ENCODE results near the gene DPP10.

DNA sequence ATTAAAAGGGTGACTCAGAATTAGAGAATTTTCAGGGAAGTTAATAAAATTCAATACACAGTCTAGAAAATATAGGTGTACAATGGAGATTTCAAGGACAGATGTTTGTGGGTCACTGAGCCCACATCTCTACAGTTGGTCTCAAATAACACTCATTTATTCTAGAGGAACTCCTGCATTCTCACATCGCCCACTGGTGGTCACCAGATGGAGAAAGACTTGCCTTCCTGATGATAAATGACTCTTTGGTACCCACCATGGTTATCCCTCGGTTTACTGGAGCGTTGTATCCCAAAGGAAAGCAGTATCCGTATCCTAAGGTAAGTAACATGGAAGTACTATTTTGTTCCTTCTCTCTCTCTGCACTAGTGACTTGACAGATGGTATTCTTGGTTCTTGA lies 1297.1 kb downstream of the DPP10 start:
- TF ChIP-seq, protein P1, sequence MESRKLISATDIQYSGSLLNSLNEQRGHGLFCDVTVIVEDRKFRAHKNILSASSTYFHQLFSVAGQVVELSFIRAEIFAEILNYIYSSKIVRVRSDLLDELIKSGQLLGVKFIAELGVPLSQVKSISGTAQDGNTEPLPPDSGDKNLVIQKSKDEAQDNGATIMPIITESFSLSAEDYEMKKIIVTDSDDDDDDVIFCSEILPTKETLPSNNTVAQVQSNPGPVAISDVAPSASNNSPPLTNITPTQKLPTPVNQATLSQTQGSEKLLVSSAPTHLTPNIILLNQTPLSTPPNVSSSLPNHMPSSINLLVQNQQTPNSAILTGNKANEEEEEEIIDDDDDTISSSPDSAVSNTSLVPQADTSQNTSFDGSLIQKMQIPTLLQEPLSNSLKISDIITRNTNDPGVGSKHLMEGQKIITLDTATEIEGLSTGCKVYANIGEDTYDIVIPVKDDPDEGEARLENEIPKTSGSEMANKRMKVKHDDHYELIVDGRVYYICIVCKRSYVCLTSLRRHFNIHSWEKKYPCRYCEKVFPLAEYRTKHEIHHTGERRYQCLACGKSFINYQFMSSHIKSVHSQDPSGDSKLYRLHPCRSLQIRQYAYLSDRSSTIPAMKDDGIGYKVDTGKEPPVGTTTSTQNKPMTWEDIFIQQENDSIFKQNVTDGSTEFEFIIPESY (IDR thresholded peaks at IDR 0.05), result no peak
- TF ChIP-seq, protein P2, sequence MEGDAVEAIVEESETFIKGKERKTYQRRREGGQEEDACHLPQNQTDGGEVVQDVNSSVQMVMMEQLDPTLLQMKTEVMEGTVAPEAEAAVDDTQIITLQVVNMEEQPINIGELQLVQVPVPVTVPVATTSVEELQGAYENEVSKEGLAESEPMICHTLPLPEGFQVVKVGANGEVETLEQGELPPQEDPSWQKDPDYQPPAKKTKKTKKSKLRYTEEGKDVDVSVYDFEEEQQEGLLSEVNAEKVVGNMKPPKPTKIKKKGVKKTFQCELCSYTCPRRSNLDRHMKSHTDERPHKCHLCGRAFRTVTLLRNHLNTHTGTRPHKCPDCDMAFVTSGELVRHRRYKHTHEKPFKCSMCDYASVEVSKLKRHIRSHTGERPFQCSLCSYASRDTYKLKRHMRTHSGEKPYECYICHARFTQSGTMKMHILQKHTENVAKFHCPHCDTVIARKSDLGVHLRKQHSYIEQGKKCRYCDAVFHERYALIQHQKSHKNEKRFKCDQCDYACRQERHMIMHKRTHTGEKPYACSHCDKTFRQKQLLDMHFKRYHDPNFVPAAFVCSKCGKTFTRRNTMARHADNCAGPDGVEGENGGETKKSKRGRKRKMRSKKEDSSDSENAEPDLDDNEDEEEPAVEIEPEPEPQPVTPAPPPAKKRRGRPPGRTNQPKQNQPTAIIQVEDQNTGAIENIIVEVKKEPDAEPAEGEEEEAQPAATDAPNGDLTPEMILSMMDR (IDR thresholded peaks at IDR 0.05; ENCODE audit: low read depth, low read length, missing input control), result no peak
- no peak for TF ChIP-seq GABPA (IDR thresholded peaks at IDR 0.05 in 1 of 2, conservative IDR thresholded peaks at IDR 0.05 in 1 of 2)
- TF ChIP-seq FOXA1 (IDR thresholded peaks at IDR 0.05), result no peak
- TF ChIP-seq, protein P3, sequence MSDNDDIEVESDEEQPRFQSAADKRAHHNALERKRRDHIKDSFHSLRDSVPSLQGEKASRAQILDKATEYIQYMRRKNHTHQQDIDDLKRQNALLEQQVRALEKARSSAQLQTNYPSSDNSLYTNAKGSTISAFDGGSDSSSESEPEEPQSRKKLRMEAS (IDR thresholded peaks at IDR 0.05), result no peak
- TF ChIP-seq FOXA2 (IDR thresholded peaks at IDR 0.05), result no peak
- no peak for TF ChIP-seq YY1 (IDR thresholded peaks at IDR 0.05)
- TF ChIP-seq SP1 (IDR thresholded peaks at IDR 0.05), result no peak
- no peak for TF ChIP-seq RAD21 (IDR thresholded peaks at IDR 0.05)
- TF ChIP-seq EGR1 (IDR thresholded peaks at IDR 0.05; ENCODE audit: low read depth in 2 of 2), result no peak
- no peak for TF ChIP-seq HNF4G (IDR thresholded peaks at IDR 0.05)
- TF ChIP-seq, protein P4, sequence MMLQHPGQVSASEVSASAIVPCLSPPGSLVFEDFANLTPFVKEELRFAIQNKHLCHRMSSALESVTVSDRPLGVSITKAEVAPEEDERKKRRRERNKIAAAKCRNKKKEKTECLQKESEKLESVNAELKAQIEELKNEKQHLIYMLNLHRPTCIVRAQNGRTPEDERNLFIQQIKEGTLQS (IDR thresholded peaks at IDR 0.05), result no peak
- TF ChIP-seq, protein P5, sequence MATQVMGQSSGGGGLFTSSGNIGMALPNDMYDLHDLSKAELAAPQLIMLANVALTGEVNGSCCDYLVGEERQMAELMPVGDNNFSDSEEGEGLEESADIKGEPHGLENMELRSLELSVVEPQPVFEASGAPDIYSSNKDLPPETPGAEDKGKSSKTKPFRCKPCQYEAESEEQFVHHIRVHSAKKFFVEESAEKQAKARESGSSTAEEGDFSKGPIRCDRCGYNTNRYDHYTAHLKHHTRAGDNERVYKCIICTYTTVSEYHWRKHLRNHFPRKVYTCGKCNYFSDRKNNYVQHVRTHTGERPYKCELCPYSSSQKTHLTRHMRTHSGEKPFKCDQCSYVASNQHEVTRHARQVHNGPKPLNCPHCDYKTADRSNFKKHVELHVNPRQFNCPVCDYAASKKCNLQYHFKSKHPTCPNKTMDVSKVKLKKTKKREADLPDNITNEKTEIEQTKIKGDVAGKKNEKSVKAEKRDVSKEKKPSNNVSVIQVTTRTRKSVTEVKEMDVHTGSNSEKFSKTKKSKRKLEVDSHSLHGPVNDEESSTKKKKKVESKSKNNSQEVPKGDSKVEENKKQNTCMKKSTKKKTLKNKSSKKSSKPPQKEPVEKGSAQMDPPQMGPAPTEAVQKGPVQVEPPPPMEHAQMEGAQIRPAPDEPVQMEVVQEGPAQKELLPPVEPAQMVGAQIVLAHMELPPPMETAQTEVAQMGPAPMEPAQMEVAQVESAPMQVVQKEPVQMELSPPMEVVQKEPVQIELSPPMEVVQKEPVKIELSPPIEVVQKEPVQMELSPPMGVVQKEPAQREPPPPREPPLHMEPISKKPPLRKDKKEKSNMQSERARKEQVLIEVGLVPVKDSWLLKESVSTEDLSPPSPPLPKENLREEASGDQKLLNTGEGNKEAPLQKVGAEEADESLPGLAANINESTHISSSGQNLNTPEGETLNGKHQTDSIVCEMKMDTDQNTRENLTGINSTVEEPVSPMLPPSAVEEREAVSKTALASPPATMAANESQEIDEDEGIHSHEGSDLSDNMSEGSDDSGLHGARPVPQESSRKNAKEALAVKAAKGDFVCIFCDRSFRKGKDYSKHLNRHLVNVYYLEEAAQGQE (IDR thresholded peaks at IDR 0.05), result no peak

Measured in liver (tissue), 3 donors.